IPS-18c (cell line): Measurements from ENCODE around the gene CRNKL1.
"Not testable (repeated sequence)": the region's sequence is repeated elsewhere in the genome, so short reads cannot be mapped to it uniquely, and the experiment has no call there.

Source experiments
- H3K4me3 ChIP-seq: 2 replicates; pipeline ENCODE4 v1.7.0; 2013; ENCODE audit warnings: low read depth, mild to moderate bottlenecking, low read length, moderate library complexity; ENCODE audit not compliant: insufficient read depth
- H3K9me3 ChIP-seq: one replicate; pipeline ENCODE4 v1.6.1; 2013; ENCODE audit warnings: mild to moderate bottlenecking, low read length, moderate library complexity; ENCODE audit not compliant: control insufficient read depth, insufficient read depth

Gene CRNKL1

DNA sequence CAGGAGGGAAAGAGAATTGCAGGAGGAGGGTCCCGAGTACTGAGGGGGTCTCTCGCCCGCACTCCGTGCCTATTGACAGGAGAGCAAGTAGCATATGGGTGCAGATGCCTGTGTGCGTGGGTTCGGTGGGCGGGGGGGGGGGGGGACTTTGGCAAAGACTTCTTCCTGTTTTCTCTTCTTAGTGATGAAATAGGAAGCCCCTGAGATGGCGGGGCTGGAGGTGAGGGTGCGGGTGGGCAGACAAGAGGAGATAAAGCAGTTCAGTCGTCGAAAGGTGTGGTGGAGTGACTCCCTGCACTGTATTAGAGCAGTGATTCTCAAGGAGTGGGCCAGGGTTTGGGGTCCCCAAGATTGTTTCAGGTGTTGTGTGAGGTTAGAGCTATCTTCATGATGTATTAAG, 31.4 kb downstream of the CRNKL1 start:
- no peak overlapping the region for H3K4me3 ChIP-seq

DNA sequence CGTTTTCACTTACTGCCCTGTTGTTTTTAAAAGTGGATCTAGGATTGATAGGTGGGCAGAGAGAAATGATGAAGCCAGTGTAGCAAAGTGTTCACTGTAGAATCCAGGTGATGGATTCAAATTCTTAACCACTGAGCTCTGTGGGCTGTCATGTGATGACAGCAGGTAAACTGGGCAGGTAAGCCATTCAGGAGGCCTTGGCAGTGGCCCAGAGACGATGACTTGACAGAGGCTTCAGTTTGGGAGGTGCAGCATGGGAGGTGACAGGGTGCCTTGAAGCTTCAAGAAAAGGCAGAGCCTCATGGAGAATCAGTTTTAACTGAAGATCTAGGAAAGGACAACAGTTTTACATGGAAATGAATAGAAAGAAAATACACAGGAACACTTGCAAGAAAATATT, 33.1 kb downstream of the CRNKL1 start:
- Histone ChIP-seq H3K4me3 (no peak overlapping the region), H3K9me3 (no peaks in the 10 kb centered on the region)

More for the DNA sequence above, 31.4 kb downstream of the CRNKL1 start:
- no peaks in the 10 kb centered on the region for H3K9me3 ChIP-seq

DNA sequence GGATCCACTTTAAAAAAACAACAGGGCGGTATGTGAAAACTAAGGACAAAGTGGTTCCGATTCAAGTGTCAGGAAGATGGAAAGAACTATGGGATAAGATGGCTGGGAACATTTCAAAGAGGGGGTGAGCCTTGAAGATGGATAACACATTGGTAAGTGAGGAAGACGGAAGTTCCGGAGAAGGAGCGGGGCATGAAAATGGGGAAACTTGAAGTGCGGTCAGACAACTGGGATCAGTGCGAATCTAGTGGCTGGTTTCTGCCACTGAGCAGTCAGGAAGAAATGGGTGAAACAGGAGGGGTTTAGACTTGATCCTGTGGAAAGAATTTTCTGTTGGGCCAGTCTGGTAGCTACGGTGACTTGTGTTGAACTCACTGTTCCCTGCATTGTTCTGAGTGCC, 33.9 kb downstream of the CRNKL1 start:
- H3K9me3 ChIP-seq = no peaks in the 10 kb centered on the region
- peak overlapping the region; percentile 84 for H3K4me3 ChIP-seq

DNA sequence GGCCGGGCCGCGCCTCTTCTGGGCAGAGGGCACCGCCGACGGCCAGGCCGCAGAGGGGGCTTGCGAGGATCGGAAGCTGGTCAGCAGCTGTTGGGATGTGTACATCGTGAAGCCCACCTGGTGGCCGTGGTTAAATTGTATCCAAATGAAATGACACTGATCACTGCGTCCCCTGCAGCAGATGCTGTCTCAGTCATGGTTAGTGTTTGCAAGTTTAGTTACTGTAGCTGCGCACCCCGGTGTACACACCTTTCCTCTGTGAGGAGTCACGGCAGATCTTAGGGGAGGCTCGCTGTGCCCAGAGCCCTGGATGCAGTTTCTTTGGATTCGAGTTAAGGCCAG, 34.5 kb downstream of the CRNKL1 start:
- peak overlapping the region; percentile 84 for H3K4me3 ChIP-seq
- H3K9me3 ChIP-seq = no peaks in the 10 kb centered on the region

DNA sequence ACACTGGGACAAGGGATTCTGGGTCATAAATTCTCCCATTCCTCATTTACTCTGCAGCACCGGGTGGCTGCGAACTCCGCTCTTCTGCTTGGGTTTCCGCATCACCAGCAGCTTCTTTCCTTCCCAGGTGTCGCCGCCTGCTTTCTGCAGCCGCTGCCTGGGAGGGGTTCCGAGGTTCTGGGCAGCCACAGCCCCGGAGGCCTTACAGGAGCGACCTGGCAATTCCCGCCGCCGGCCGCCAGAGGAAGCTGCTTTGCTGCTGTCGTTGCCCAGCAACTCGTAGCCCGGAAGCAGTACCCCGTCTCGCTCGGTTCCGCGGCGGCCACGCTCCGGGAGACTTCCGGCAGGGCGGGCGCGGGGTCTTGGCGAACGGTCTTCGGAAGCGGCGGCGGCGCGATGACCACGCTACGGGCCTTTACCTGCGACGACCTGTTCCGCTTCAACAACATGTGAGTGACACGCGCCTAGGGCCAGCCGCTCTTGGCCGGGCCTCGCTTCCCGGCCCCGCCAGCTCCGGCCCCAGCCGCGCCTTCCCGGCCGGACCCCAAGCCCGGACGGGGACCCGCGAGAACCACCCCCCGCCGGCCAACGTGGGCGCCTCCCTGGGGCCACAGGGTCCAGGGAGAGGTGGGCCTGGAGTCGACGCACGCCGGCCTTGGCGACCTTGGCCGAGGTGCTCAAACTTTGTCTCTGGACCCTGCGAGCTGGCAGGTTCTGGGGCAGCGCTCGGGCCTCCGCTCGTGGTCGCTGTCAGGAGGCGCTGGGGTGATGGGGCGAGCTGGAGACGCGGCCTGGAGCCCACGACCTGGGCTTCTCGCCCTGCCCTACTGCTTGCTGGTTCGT, 35.0 kb downstream of the CRNKL1 start, which contains the start of gene NAA20:
Gene NAA20, plus strand, starts transcription at position 362 of the 843 bp plus-strand sequence. Its CDS starts 35 bp downstream, at position 397.
- no peaks in the 10 kb centered on the region for H3K9me3 ChIP-seq

DNA sequence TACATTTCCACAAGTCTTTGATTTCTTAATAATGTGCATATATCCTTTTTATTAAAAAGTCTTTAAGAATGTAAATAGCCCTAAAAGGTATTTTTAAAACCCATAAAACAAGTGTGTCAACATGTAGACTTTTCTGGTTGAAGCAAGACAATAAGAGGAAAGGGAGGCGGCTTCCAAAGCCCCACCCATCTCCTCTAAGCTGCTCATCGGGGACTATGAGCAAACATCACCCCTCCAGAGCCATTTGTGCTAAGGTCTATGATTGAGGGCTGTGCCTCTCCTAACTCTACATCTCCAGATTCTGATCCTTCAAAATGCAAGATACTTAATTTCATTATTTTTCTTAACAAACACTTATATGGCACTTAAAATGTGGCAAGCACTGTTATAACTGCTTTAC, 37.6 kb downstream of the CRNKL1 start:
- no peaks in the 10 kb centered on the region for H3K9me3 ChIP-seq
- H3K4me3 ChIP-seq = no peak overlapping the region

More for the DNA sequence above, 35.0 kb downstream of the CRNKL1 start, which contains the start of gene NAA20:
- H3K4me3 ChIP-seq = peak within 1 kb of the TSS; percentile 84

DNA sequence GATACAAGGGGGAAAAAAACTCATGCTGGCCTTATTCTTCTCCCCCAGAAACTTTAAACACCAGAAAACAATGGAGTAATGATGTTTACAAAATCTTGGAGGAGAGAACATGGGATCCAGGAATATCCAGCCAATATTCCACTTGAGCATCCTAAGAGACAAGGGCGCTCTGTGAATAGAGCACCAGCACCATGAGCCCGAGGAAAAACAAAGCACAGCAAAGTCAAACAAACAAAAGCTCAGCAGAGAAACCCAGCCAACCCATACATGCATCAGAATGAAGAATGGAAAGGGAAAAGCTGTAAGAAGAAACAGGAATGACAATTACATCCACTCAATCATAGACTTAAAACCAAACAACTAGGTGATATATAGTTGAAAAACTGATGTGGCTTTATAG, 39.7 kb downstream of the CRNKL1 start:
- H3K9me3 ChIP-seq = no peaks in the 10 kb centered on the region
- H3K4me3 ChIP-seq = no peak overlapping the region

DNA sequence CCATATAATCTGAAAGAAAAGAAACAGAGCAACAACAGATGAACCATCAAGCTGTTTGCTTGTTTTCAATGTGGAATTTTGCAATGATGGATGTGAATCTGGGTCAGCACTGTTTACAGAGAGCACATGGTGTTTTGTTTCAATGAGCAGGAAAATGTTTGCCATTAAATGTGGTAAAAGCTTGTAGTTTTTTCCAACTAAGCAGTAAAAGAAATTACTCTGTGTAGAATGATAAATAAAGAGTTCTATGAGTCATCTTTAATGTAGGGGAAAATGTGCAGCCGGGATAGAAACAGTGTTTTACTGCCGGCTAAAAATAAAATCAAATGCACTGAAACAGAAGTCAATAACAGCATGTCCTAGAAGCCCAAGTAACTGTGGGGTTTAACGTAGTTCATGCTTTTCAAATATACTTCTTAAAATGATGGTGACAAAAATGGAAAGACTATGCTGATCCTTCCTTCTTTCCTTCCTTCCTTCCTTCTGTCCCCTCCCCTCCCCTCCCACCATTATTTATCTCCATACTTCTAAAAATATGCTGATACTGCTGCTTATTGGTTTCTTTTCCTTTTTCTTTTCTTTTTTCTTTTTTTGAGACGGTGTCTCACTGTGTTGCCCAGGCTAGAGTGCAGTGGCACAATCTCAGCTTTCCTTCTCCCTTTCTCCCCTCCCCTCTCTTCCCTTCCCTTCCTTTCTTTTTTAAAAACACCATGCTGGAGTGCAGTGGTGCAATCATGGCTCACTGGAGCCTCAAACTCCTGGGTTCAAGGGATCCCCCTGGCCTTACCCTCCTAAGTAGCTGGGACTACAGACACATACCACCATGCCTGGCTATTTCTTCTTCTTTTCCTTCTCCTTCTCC, 41.4 kb downstream of the CRNKL1 start:
- no peak overlapping the region for H3K4me3 ChIP-seq

DNA sequence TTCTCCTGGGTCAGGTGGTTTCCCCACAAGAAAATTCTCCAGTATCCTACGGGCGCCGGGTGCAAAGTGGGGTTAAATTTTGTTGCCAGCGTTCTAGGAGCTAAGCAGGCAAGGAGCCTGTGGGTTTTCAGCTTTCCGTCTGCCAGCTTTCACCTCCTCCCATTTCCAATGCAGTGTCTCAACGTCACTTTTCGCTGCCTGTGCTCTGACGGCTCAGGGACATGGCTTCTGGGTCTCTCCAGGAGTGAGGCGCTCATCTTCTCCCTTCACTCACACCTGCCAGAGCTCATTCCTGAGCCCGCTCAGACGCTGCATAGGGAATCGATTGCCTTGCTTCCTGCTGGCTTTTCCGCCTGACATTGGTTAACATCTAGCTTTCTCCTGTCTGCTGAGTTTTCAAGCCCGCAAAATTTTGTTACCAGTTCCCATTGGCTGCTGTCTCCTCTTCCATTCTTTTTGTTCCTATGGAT, 42.4 kb downstream of the CRNKL1 start:
- H3K4me3 ChIP-seq = no peak overlapping the region
- no peaks in the 10 kb centered on the region for H3K9me3 ChIP-seq

More for the DNA sequence above, 41.4 kb downstream of the CRNKL1 start:
- no peaks in the 10 kb centered on the region for H3K9me3 ChIP-seq

DNA sequence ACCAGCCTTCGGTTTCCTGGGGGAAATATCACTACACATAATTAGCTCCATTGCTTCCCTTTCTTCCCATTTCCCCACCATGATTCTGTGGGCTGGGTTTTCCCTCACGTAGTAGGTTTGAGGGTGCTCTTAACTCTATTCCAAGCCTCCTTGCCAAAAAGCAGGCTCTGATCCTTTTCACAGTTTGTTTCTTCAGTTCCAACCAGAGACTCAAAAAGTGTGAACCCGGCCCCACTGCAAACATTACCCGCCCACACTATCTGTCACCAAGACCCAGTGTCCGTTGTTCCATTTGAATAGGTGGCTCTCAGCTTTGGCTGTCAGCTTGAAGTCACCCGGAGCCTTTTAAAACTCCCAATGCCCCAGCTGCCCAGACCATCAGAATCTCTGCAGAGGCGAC, 46.9 kb downstream of the CRNKL1 start:
- H3K9me3 ChIP-seq = no peaks in the 10 kb centered on the region
- H3K4me3 ChIP-seq = no peak overlapping the region

DNA sequence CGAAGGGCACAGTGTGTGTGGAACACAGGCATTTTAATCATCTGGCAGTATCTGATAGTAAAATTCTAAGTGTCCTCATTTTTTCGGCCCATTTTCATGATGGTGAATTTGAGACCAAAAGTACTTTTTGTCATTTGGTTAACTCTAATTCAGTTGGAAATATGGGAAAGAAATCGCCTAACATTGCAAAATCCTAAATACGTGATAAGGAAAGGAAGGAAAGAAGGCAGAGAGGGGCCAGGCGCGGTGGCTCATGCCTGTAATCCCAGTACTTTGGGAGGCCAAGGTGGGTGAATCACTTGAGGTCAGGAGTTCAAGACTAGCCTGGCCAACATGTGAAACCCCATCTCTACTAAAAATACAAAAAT, 48.3 kb downstream of the CRNKL1 start:
- H3K9me3 ChIP-seq, H3K4me3 ChIP-seq: not testable (repeated sequence)

DNA sequence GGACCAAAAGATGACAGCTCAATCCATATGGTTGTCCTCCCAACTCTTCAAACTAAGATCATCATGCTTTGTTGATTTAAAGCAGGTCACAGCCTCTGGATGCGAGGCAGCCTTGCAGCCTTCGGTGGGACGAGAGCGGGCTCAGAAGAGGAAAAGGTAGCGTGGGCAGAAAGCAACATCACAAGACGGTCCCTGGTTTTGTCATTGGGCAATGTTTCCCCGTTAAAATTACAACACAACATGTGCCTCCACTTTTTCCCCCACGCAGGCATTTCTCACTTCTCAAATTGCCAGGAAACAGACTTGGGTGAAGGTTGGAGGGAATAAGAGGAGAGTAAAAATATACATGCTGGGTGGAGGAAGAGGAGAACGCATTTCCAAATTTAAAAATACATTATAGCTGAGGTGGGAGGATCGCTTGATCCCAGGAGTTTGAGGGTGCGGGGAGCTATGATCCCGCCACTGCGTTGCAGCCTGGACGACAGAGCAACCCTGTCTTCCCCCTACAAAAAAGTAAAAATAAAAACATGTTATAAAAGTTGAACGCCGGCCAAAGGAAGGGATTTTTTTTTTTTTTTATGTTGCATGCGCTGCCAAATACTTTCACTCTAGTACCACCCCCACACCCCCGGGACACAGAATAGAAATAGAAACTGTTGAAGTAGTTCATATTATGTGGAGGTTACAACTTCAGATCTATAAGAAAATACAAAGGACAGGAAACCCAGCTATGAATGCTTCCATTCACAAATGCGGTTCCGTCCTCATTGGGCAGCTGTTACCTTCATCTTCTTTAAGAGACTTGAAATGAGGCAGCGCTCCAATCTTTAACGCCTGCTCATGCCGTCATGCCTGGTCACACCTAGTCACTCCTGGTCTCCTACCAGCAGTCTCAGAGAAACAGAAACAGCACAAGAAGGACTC, 49.0 kb downstream of the CRNKL1 start:
- no peaks in the 10 kb centered on the region for H3K9me3 ChIP-seq
- no peak overlapping the region for H3K4me3 ChIP-seq

DNA sequence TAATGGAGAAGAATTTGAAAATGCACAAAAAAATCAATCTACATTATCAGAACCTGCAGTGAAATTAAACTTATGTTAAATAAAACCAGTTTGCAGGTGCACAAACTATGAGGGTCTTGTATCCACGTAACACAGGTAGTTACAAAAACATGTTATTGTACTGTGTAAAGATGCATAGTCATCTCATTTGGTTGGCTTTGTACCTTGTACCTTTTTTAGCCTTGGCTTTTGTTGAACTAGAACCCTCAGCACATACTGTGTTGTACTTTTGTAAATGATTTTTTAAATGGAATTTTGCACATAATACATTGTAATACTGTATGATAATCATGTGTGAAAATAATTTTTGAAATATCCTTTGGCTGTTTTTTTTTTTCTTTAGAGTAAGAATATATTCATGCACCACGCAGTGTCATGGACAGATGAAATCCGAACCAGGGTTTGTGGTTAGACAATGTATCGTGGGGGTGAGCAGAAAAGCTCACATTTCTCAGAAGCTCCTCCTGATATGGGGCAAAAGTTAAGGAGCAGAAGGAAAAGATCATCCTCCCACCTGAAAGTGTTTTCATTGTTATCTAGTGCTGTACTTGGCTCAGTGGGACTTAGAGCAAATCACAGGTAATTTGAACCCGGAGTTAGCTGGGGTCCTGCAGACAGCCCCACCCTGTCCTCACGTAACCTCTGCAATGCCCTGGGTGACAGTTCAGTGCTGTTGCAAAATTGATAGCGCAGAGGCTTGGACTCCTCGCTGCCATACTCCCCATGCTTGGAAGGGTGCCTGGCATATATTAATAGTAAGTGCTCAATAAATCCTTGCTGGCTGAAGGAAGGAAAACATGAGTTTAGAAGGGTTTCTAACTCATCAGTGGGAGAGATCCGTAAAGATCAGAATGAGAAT, 49.9 kb downstream of the CRNKL1 start:
- no peak overlapping the region for H3K4me3 ChIP-seq
- no peaks in the 10 kb centered on the region for H3K9me3 ChIP-seq

DNA sequence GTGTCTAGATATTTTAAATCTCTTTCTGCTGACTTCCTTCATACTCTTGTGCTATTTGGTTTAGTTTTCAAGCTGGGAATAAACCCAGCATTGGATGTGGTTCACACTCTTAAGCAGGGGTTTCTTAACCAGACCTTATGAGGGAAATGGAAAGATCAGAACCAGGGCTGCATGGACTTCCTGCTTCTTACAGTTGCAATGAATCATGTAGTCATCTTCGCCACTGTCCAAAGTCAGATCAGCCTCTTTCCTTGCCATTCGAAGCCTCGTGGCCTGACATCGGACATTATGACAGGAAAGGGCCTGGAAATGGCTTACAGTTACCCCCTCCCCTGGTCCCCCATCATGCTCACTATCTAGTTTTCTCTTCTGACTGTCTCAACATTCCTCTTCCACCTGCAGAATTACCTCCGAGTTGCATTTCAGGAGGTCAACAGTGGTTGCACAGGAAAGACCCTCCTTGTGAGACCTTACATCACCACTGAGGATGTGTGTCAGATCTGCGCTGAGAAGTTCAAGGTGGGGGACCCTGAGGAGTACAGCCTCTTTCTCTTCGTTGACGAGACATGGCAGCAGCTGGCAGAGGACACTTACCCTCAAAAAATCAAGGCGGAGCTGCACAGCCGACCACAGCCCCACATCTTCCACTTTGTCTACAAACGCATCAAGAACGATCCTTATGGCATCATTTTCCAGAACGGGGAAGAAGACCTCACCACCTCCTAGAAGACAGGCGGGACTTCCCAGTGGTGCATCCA, 51.9 kb downstream of the CRNKL1 start:
- no peaks in the 10 kb centered on the region for H3K9me3 ChIP-seq
- no peak overlapping the region for H3K4me3 ChIP-seq

DNA sequence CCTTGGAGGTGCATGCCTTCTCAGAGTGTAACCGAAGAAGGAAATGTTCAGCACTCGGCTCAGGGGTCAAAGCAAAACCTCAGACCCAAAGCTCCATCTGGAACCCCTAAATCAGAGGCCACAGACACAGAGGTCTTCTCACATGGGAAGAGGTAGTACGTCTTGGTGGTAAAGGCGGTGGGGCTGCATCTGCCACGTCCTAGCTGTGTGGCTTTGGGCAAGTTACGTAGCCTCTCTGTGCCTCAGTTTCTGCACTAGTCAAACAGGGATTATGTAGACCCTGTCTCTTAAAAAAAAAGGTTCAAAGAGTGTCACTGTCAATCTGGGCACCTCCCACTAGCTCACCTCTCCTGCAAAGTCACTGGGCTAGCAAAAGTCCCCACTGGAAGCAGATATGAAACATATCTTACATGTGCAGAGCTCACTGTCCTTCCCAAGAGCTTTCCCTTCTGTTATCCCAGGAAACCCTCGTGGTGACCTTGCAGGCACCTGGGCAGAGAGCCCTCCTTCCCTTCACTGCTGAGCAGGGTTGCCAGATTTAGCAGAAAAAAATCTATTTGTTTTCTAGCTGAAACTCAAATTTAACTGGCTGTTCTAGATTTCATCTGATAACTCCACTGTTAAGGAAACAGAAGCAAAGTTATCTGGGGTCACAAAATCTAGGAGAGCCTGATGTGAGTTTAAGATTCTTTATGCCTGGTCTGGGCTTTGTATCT, 53.1 kb downstream of the CRNKL1 start:
- no peak overlapping the region for H3K4me3 ChIP-seq
- no peaks in the 10 kb centered on the region for H3K9me3 ChIP-seq
